Measurements from ENCODE around the gene ARIH2.
"Not testable (repeated sequence)": the region's sequence is repeated elsewhere in the genome, so short reads cannot be mapped to it uniquely, and the experiment has no call there.

ARIH2 gene

DNA sequence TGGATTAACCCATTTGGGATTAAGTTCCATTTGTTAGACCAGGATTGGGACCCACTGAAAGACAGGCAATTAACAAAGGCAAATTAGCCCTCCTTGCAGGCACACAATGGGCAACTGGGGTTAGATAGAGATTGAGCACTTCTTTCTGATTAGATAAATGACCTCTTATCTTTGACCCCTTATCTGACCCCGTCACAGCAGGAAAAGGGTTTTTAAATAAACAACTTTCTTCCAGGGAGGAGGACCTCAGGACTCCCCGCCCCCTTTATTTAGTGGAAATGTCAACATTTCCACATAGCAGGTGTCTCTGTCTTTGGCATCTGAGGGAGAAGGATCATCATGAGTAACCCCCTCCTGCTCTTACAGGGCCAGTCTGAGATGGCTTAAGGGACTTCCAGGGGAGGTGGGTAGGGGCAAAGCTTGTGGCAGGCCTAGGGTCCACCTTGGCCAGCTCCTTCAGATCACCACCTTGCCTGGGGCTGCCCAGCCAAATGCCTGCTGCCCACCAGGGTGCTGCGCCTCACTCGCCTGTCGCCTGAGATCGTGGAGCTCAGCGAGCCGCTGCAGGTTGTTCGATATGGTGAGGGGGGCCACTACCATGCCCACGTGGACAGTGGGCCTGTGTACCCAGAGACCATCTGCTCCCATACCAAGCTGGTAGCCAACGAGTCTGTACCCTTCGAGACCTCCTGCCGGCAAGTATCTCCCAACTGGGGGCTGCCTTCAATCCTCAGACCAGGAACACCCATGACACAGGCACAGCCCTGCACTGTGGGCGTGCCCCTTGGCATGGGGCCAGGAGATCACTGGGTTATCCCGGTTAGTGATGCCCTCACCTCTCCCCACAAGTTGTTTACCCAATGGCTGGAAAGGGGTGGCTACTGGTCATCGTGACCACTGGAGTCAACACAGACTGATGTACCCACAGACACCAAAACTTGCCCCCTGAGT is 86.0 kb downstream of the ARIH2 start:
- DNase-seq (ENCODE audit: low spot score): no peak
- TF ChIP-seq, protein P1, sequence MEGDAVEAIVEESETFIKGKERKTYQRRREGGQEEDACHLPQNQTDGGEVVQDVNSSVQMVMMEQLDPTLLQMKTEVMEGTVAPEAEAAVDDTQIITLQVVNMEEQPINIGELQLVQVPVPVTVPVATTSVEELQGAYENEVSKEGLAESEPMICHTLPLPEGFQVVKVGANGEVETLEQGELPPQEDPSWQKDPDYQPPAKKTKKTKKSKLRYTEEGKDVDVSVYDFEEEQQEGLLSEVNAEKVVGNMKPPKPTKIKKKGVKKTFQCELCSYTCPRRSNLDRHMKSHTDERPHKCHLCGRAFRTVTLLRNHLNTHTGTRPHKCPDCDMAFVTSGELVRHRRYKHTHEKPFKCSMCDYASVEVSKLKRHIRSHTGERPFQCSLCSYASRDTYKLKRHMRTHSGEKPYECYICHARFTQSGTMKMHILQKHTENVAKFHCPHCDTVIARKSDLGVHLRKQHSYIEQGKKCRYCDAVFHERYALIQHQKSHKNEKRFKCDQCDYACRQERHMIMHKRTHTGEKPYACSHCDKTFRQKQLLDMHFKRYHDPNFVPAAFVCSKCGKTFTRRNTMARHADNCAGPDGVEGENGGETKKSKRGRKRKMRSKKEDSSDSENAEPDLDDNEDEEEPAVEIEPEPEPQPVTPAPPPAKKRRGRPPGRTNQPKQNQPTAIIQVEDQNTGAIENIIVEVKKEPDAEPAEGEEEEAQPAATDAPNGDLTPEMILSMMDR (IDR thresholded peaks at IDR 0.05): no peak

DNA sequence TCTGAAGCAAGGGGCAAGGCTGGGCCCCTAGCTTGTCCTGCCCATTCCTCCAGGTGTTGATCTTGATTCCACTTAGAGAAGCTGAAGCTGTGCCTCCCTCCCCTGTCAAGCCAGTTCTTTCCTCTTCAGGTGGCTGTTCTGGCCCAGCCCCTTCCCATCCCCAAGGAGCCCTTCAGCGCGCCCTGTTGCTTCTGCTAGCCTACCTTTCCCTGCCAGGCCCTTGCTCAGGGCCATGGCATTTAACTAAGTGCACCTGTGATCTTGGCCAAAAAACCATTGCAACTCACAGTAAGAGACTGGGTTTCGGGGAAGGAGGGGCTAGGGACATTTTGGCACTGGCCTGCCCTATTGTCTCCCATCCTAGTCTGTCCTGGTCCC is 86.7 kb downstream of the ARIH2 start:
- H3K27ac ChIP-seq: no peak overlapping the region
- no peak for DNase-seq (ENCODE audit: low spot score)
- TF ChIP-seq, protein P1 (IDR thresholded peaks at IDR 0.05): no peak
- no peak overlapping the region for H3K4me3 ChIP-seq

More for the DNA sequence above, 86.0 kb downstream of the ARIH2 start:
- no peak overlapping the region for H3K4me3 ChIP-seq
- H3K27ac ChIP-seq: no peak overlapping the region

DNA sequence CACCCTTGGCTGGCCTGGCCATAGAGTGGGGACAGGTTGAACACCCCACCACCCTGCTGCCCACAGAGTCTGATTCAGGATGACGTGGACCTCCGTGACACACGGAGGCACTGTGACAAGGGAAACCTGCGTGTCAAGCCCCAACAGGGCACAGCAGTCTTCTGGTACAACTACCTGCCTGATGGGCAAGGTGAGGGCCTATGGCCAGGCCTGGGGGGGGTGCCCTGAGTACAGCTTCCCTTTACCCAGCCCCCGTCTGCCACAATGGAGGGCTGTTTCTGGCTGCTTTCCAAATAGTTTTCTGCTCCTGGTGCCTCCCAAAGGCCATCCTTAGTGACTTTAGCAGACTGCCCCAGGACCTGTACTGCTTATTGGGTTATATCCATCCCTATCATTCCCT is 87.4 kb downstream of the ARIH2 start:
- Histone ChIP-seq H3K27ac (peak overlapping the region; percentile 89 to 91), H3K4me3 (peak overlapping the region; percentile 91)
- no peak for DNase-seq (ENCODE audit: low spot score)
- TF ChIP-seq, protein P1 (IDR thresholded peaks at IDR 0.05): no peak

DNA sequence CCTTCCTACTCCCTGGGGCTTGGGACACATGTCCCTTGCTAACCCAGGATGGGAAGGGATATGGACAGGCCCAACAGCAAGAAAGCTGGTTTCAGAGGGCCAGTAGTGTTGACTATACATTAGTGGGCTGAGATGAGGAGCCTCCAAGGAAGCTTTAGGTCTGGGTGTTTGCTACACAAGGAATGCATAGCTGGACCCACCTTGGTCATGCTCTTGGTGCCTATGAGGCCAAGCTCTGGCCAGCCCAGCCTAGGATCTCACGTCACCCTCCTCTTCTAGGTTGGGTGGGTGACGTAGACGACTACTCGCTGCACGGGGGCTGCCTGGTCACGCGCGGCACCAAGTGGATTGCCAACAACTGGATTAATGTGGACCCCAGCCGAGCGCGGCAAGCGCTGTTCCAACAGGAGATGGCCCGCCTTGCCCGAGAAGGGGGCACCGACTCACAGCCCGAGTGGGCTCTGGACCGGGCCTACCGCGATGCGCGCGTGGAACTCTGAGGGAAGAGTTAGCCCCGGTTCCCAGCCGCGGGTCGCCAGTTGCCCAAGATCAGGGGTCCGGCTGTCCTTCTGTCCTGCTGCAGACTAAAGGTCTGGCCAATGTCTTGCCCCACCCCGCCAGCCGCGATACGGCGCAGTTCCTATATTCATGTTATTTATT is 87.9 kb downstream of the ARIH2 start:
- TF ChIP-seq, protein P1 (IDR thresholded peaks at IDR 0.05): no peak
- peak overlapping the region; percentile 91 for H3K4me3 ChIP-seq
- DNase-seq (ENCODE audit: low spot score): no peak
- H3K27ac ChIP-seq: peak overlapping the region; percentile 89 to 91

DNA sequence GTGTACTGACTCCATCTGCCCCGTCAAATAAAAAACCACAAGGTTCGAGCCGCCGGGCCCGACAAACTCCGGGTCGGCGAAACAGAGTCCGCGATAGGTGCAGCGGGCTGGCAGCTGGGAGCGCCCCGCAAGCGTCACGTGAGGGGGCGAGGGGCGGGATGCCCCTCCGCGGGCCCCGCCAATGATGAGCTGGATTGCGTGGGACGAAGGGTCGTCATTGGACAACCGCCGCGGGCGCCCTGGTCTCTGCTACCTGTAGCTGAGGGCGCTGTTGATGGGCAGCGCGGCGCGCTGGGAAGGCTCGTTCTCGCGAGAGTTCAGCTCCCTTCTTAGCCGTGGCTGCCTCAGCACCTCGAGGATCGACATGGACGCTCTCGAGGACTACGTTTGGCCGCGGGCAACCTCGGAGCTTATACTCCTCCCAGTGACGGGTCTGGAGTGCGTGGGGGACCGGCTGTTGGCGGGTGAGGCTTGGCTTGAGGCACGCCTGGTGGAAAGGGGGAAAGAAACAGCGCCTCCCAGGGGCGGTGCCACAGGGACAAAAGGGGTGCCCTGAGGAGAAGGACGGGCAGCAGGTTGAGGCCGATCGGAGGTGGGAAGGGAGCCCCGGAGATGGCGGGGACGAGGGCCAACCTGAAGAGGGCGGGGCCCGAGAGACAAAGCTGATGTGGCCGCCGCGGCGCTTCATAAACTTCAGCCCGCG is 88.6 kb downstream of the ARIH2 start, which contains the start of gene WDR6:
TSS of gene WDR6 (plus strand) at position 324 of the 703 bp plus-strand sequence. CDS start at position 365, 41 bp downstream.
- H3K27ac ChIP-seq: peak within 1 kb of the TSS; percentile 89 to 91
- peak within 1 kb of the TSS; percentile 91 for H3K4me3 ChIP-seq
- TF ChIP-seq, protein P1 (IDR thresholded peaks at IDR 0.05): no peak
- DNase-seq (ENCODE audit: low spot score): peak; percentile 98

DNA sequence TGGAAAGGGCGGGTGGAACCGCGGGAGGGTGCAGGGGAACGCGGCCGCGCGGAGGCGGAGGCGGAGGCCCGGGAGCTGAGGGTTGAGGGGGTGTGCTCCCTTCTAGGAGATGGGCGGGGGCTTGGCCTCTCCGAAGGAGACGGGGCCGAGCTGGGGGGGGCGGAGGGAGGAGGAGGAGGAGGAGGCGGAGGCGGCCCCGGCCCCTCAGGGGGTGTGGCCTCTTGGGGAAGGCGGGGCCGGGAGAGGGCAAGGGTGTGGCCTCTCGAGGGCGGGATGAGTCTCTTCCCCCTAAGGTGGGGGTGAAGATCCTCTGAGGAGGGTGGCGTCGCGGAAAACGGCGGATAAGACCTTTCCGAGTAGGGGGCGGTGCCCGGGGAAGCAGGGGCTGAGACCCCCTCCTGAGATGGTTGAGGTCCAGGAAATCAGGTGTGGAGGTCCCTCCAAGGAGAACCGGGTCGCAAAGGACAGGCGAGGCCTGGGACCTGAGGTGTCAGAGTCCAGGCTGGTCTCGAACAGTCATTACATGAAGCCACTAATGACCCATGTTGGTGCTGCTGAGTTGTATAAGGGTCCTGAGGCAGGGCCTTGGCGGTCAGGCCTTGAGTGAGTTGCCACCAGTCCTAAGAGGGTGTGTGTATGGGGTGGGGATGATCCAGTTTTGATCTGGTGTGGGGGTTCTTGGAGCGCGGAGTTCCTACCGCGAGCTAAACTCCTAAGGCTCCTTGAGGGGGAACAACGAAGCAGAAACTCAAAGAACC is 89.3 kb downstream of the ARIH2 start:
- Histone ChIP-seq H3K4me3 (peak overlapping the region; percentile 91), H3K27ac (peak overlapping the region; percentile 89 to 91)
- TF ChIP-seq, protein P1 (IDR thresholded peaks at IDR 0.05): no peak
- peak; percentile 93 for DNase-seq (ENCODE audit: low spot score)

DNA sequence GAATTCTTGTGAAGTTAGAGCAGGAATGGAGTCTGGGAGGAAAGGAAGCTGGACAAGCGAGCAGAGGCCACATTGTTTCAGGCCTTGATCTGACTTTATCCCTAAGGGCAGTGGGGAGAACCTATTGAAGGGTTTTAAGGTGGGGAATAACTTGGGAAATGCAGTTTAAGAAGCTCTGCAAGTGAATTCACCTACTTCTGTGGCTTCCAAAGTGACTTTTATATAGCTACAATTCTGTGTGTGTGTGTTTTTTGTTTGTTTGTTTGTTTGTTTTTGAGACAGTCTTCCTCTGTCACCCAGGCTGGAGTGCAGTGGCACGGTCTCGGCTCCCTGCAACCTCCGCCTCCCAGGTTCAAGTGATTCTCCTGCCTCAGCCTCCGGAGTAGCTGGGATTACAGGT is 90.0 kb downstream of the ARIH2 start:
- not testable (repeated sequence) for DNase-seq (ENCODE audit: low spot score)
- Histone ChIP-seq H3K4me3 (peak overlapping the region; percentile 91), H3K27ac (peak overlapping the region; percentile 89 to 91)

Measured in coronary artery (tissue), 2 donors.